Activated effector memory CD4-positive, alpha-beta T cell treated with anti-CD3 and anti-CD28 coated beads, Interleukin-2, amount 50 U/mL, for 16 hours (primary cell): ENCODE data around the gene ZNF41.
"Not testable (repeated sequence)": the region's sequence is repeated elsewhere in the genome, so short reads cannot be mapped to it uniquely, and the experiment has no call there.

Experiments
- DNase-seq: peaks from one replicate; pipeline ENCODE4 v3.0.0-alpha.2; 2020

ZNF41 gene

DNA sequence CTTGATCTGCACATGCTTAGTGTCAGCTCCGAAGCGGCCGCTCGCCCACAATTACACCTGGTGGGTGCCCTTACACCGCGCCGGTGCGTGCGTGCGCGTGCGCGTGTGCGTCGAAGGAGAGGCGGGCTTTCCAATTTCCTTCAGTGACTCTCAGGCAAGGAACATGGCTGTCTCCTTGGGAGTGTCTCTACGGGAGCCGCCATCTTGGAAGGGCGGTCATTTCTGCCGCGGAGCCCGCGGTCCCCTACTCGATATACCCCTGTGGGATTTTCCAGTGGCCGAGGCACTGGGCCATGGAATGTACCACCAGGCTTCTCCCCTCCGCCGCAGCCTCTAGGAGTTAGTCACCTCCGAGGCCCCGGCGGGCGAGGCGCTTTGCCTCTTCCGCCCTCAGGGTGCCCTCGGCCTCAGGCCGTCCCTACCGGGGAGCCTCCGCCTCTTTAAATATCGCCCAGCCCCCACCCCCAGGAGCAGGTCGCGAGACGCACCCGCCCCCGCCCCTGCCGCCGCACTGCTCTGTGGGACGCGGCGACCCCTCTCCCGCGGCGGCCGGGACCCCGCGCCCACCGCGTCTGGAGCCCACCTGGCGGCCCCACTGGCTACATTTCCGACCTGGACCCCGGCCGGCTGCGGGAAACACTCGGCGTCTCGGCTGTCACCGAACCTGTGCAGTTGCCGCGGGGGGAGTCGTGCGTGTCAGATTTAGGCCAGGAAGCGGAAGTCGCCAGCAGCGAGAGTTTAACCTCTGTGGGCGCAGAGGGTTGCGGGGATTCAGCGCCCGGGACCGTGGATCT is at the start of gene ZNF41:
TSS of gene ZNF41 (minus strand) at position 711 of the 794 bp plus-strand sequence. CDS start 15,741 bp downstream, outside the sequence.
- DNase-seq: peak; percentile 93

DNA sequence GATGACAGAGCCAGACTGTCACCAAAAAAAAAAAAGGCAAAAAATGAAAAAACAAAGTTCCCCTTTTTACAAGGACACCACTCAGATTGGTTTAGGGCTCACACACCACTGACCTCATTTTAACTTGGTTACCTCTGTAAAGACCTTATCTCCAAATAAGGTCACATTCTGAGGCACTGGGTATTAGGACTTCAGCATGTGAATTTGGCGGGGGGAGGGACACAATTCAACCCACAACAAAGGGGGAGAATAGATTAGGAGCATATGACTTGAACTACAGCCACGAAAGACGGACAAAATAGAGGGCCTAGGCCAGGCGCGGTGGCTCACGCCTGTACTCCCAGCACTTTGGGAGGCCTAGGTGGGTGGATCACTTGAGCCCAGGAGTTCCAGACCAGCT is 47.0 kb upstream of the ZNF41 start:
- no peak for DNase-seq

- no peak for DNase-seq
Observed at GRCh38 chrX:47529548-47529947, 46.5 kb upstream of the ZNF41 start.

DNA sequence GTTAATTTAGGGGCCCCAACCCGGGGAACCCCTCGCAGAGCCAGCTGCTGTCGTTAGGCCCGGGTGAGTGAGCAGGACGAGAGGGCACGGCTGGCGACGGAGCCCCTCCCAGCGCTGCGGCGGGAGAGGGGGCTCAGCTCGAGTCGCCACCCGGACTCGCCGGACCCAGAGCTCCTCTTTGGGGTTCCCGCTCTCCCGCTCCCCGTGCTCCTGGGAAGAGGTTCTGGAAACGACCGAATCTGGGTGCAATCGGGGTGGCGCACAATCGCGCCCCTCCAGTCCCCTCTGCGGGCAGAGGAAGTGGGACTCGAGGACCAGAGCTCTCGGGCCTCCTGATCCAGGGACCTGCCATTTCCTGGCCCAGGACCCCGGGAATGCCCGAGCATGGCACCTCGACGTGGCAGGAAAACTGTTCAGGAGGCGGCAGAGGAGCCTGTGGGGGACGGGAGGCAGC is 40.7 kb upstream of the ZNF41 start:
- no peak for DNase-seq

GRCh38 chrX:47523297-47523696 is 40.3 kb upstream of the ZNF41 start:
- DNase-seq: peak; percentile 92

- no peak for DNase-seq
Observed at GRCh38 chrX:47518144-47518543, 35.1 kb upstream of the ZNF41 start.

- no peak for DNase-seq
Observed at GRCh38 chrX:47515941-47516665, 33.1 kb upstream of the ZNF41 start.

DNA sequence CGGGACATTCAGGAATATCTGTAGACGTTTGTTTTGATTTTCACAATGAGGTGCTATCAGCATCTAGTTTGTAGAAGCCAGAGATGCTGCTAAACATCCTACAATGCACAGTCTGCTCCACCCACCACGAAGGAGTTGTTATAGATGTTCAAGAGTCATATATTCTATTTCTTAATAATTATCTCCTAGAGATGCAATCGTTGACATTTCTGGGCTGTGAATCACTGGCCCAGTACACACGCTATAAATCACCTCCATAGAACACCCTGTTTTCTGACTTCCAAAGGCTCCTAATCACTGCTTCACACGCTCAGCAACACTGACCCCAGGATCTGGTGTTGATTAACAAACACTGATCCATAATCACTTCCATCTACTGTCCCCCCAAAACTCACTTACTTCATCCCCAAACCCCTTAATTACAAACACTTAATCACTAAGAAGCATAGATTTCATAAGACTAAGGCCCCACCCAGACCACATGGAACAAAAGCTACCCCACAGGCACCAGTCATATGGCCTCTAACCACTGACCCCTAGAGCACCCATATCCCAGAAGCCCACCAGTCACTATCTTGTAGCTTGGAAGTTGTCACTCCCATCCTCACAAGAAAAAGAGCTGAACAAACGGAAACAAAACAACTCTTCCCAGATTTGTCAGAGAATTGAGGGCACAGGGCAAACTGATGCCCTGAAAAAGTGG is 31.7 kb upstream of the ZNF41 start:
- DNase-seq: no peak

- peak; percentile 63 for DNase-seq
Observed at GRCh38 chrX:47513034-47513965, 30.3 kb upstream of the ZNF41 start.

- not testable (repeated sequence) for DNase-seq
Observed at GRCh38 chrX:47512383-47512782, 29.4 kb upstream of the ZNF41 start.

- DNase-seq: no peak
Observed at GRCh38 chrX:47507153-47507867, 24.3 kb upstream of the ZNF41 start.

GRCh38 chrX:47503151-47503550 is 20.1 kb upstream of the ZNF41 start:
- no peak for DNase-seq

- DNase-seq: no peak
Observed at GRCh38 chrX:47502316-47503125, 19.5 kb upstream of the ZNF41 start.

DNA sequence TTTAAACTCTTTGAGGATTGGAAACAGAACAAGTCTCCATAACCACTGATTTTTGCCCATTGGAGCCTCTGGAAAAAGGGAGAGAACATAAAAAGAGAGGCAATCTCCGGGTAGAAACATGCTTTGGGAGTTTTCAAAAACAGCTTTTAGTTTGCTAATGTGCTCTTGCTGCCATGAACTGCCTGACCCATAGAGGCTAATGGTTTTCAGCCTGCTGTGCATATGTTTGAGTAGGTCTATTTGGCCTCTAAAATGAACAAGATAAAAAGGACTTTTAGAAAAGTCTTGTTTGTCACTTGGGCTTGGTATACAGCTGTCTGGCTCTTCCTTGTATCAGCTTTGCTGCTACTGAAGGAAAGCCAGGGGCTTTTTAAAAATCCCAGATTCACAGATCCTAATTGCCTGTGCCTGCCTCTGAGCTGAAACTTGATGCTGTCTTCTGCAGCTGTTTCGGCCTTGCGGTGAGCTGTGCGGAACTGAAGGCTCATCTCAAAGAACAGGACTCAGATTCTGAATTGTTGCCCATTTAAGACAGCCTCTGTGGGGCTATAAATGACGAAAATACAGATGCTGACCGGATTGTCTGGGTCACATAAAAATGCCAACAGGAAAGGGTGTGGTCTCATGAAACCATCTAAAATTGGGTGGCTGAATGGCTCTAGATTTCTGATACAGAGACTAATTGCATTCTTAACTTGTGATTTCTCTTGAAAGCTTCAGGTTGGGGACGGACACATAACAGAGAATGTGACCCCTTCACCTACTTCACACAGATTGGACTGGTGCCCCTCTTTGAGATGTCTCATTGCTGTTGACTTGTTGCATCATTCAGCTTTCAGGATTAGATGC is 18.4 kb upstream of the ZNF41 start:
- DNase-seq: no peak

DNA sequence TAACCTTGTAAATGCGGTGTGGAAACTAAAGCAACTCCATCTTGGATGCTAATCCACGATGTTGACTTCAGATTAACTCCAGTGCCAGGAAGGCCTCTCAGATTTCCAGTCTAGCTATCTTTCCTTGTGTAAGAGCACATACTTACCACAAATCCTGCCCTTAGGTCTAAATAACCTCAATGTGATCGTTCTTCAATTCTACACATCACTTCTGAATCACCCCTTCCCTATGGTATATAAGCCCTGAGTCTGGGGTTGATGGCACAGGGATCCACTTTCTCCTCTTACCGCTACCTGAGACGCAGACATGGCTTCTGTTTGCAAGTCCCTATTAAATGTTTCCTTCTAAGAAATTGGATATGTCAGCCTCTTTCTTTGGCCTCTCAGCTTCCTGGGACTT is 17.5 kb upstream of the ZNF41 start:
- no peak for DNase-seq

- DNase-seq: no peak
Observed at GRCh38 chrX:47499293-47499692, 16.3 kb upstream of the ZNF41 start.

DNA sequence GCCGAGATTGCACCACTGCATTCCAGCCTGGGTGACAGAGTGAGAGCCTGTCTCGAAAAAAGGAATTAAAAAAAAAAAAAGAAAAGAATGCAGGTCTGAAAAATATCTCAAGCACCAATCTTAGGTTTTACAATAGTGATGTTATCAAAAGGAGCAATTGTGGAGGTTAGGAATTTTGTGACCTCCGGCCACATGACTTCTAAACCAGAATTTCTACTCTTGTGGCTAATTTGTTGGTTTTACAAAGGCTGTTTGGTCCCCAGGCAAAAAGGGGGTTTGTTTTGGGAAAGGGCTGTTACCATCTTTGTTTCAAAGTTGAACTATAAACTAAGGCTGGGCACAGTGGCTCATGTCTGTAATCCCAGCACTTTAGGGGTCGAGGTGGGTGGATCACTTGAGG is 15.4 kb upstream of the ZNF41 start:
- DNase-seq: no peak

DNA sequence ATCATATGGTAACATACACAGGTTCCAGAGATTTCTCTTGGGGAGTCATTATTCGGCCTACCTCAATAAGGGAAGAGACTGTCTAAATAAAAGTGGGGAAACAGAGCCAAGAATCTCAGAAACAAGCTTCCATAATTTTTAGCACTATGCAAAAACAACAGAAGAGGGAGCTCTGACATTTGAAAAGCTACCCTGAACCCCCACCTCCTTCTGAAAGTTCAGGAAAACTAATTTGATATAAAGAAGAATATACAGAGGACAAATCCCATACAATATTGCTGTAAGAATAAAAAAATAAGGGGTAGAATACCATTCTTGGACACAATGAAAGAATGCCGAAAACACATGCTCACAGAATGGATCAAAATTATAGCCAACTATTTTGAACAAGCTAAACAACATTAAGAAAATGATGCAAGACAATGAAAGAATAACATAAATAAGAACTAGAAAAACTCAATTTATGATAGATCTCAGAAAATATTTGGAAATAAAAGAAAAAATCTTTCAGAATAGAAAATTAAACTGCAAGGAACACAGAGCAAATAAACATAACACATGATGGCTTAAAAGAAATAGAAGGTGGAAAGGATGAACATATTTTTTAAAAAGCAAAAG is 14.4 kb upstream of the ZNF41 start:
- DNase-seq: no peak

GRCh38 chrX:47492133-47492532 is 9.1 kb upstream of the ZNF41 start:
- not testable (repeated sequence) for DNase-seq
